GM10248 (cell line): Measurements from ENCODE around the gene KAZN.

Experiments
- CTCF ChIA-PET: fragments of 300-600 bp; sonication (Branson Sonifier 250); formaldehyde crosslinking; extraction: SDS; loops from one replicate; lab custom pipeline; 2021; ENCODE audit warnings: antibody characterized with exemption; lab: Yijun Ruan, JAX
- POLR2A ChIA-PET: fragments of 350-650 bp; sonication (Branson Sonifier 250); formaldehyde crosslinking; extraction: SDS; loops from one replicate; lab custom pipeline; 2020; ENCODE audit warnings: antibody characterized with exemption; lab: Yijun Ruan, JAX
- DNase-seq: peaks from one replicate; pipeline ENCODE4 v3.0.0; 2012; ENCODE audit errors: extremely low spot score
- CTCF ChIP-seq: IDR thresholded peaks from 2 replicates; pipeline ENCODE4 v1.5.1; 2012; ENCODE audit warnings: mild to moderate bottlenecking, low read depth; ENCODE audit errors: extremely low read depth, missing control alignments, control extremely low read depth

KAZN gene

DNA sequence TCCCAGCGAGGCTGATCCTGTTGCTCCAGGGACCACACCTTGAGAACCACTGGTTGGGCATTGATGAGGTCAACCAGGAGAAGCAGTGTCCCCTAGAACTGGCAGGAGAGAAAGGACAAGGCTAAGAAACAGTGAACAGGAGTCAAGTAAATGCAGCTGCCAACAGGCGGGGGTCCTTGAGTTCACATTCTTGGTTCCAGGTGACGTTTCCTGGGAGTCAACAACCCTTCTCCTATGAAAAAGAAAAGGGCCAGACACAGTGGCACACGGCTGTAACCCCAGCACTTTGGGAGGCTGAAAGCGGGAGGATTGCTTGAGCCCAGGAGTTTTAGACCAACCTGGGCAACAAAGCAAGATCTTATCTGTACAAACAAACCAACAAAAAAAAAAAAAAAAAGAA is 98.3 kb downstream of the KAZN start:
- DNase-seq, result no peak
- ChIA-PET CTCF (no interaction called here), POLR2A (no interaction called here)

GRCh38 chr1:14697353-14697752 is 98.9 kb downstream of the KAZN start:
- no peak for DNase-seq
- ChIA-PET CTCF (no interaction called here), POLR2A (no interaction called here)
- TF ChIP-seq CTCF, result no peak

More for the DNA sequence above, 98.3 kb downstream of the KAZN start:
- TF ChIP-seq CTCF, result no peak

GRCh38 chr1:14698314-14698713 is 99.8 kb downstream of the KAZN start:
- CTCF ChIA-PET, result interaction anchor here (1.0 kb wide), 1 partner anchor 9 kb away, joined by 3 read pairs; no protein-coding TSS in a partner anchor
- POLR2A ChIA-PET, result no interaction called here
- no peak for DNase-seq
- no peak for TF ChIP-seq CTCF

GRCh38 chr1:14699620-14700019 is 101.1 kb downstream of the KAZN start:
- ChIA-PET POLR2A (no interaction called here), CTCF (no interaction called here)
- DNase-seq, result no peak
- TF ChIP-seq CTCF, result no peak

DNA sequence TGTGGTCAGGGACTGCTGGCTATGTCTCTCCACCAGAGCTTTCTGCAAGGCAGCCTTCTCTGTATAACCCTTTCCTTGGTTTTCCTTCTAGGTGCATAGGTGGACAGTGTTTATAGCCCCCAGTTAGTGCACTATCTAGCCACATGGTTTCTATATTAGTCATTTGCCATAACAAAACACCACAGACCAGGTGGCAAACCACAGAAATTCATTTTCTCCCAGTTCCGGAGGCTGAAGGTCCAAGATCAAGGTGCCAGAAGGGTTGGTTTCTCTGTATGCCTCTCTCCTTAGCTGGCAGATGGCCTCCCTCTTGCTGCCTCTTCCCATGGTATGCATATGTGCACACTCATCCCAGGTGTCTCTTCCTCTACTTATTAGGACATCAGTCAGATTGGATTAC is 106.4 kb downstream of the KAZN start:
- no peak for DNase-seq
- no peak for TF ChIP-seq CTCF
- POLR2A ChIA-PET, result no interaction called here
- CTCF ChIA-PET, result no interaction called here

DNA sequence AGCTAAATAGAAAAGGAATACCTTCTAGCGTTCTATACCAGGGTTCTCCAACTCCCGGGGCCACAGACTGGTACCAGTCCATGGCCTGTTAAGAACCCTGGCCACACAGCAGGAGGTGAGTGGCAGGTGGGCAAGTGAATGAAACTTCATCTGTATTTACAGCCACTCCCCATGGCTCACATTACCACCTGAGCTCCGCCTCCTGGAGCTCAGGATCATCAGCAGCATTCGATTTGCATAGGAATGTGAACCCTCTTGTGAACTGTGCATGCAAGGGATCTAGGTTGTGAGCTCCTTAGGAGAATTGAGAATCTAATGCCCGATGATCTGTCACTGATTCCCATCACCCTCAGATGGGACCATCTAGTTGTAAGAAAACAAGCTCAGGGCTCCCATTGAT is 107.3 kb downstream of the KAZN start:
- no peak for DNase-seq
- no peak for TF ChIP-seq CTCF
- POLR2A ChIA-PET, result no interaction called here
- CTCF ChIA-PET, result interaction anchor here (1.2 kb wide), 1 partner anchor 27 kb away, joined by 3 read pairs; no protein-coding TSS in a partner anchor

- POLR2A ChIA-PET, result no interaction called here
- DNase-seq, result no peak
- CTCF ChIA-PET, result no interaction called here
- TF ChIP-seq CTCF, result no peak
These were observed 108.1 kb downstream of the KAZN start for GRCh38 chr1:14706631-14707030.
